MM.1S (cell line): ENCODE measurements around the gene TGFBR3.

ENCODE experiments used
- DNase-seq: peaks from one replicate; pipeline ENCODE4 v3.0.0-alpha.2; 2015
- H2AFZ ChIP-seq: fragments of 300-600 bp; sonication (generic); 2 replicates; pipeline ENCODE4 v1.6.0; 2016; ENCODE audit warnings: antibody characterized with exemption, low read length
- H3F3A ChIP-seq: fragments of 300-600 bp; sonication (generic); 2 replicates; pipeline ENCODE4 v1.6.1; 2016; ENCODE audit warnings: mild to moderate bottlenecking, antibody characterized with exemption, low read length, moderate library complexity, mixed read lengths; ENCODE audit not compliant: insufficient read depth
- H3K27ac ChIP-seq: fragments of 300-600 bp; sonication (generic); 2 replicates; pipeline ENCODE4 v1.5.1; 2016; ENCODE audit warnings: mild to moderate bottlenecking, low read length
- H3K27me3 ChIP-seq: fragments of 300-600 bp; sonication (generic); replicated peaks from 2 replicates; pipeline ENCODE4 v1.6.0; 2016; ENCODE audit warnings: low read length; ENCODE audit not compliant: insufficient read depth
- H3K36me3 ChIP-seq: fragments of 300-600 bp; sonication (generic); replicated peaks from 2 replicates; pipeline ENCODE4 v1.6.1; 2016; ENCODE audit warnings: mild to moderate bottlenecking, low read length, mixed read lengths; ENCODE audit not compliant: insufficient read depth
- H3K4me1 ChIP-seq: fragments of 300-600 bp; sonication (generic); 2 replicates; pipeline ENCODE4 v1.6.1; 2016; ENCODE audit warnings: low read length, mixed read lengths
- H3K4me2 ChIP-seq: fragments of 300-600 bp; sonication (generic); 2 replicates; pipeline ENCODE4 v1.6.0; 2016; ENCODE audit warnings: low read depth, low read length
- H3K4me3 ChIP-seq: fragments of 300-600 bp; sonication (generic); 2 replicates; pipeline ENCODE4 v1.5.1; 2016; ENCODE audit warnings: low read length, mixed read lengths
- H3K79me2 ChIP-seq: fragments of 300-600 bp; sonication (generic); 2 replicates; pipeline ENCODE4 v1.6.1; 2016; ENCODE audit warnings: mixed run types, low read length, mixed read lengths
- H3K9ac ChIP-seq: fragments of 300-600 bp; sonication (generic); 2 replicates; pipeline ENCODE4 v1.6.1; 2016; ENCODE audit warnings: low read length, mixed read lengths
- H3K9me2 ChIP-seq: fragments of 300-600 bp; sonication (generic); replicated peaks from 2 replicates; pipeline ENCODE4 v1.6.1; 2016; ENCODE audit warnings: mild to moderate bottlenecking, low read length, mixed read lengths; ENCODE audit not compliant: insufficient read depth
- H3K9me3 ChIP-seq: fragments of 300-600 bp; sonication (generic); replicated peaks from 2 replicates; pipeline ENCODE4 v1.6.1; 2016; ENCODE audit warnings: mild to moderate bottlenecking, low read length, mixed read lengths; ENCODE audit not compliant: insufficient read depth
- H4K20me1 ChIP-seq: fragments of 300-600 bp; sonication (generic); 2 replicates; pipeline ENCODE4 v1.6.1; 2016; ENCODE audit warnings: mild to moderate bottlenecking, low read length, moderate library complexity, mixed read lengths; ENCODE audit not compliant: insufficient read depth
- EZH2 ChIP-seq: fragments of 300-600 bp; sonication (generic); optimal IDR thresholded peaks from 2 replicates; pipeline ENCODE3; 2017; ENCODE audit warnings: low read depth, mild to moderate bottlenecking, antibody characterized with exemption, low read length, mixed read lengths
- EZH2phosphoT487 ChIP-seq: fragments of 300-600 bp; sonication (generic); IDR thresholded peaks from 2 replicates; pipeline ENCODE4 v1.6.1; 2018; ENCODE audit warnings: antibody characterized with exemption, low read length
- TF ChIP-seq, protein P1 (sequence below): fragments of 300-600 bp; sonication (generic); IDR thresholded peaks from 2 replicates; pipeline ENCODE4 v1.5.1; 2016; ENCODE audit warnings: antibody characterized with exemption, low read length, mixed read lengths

TGFBR3 gene

DNA sequence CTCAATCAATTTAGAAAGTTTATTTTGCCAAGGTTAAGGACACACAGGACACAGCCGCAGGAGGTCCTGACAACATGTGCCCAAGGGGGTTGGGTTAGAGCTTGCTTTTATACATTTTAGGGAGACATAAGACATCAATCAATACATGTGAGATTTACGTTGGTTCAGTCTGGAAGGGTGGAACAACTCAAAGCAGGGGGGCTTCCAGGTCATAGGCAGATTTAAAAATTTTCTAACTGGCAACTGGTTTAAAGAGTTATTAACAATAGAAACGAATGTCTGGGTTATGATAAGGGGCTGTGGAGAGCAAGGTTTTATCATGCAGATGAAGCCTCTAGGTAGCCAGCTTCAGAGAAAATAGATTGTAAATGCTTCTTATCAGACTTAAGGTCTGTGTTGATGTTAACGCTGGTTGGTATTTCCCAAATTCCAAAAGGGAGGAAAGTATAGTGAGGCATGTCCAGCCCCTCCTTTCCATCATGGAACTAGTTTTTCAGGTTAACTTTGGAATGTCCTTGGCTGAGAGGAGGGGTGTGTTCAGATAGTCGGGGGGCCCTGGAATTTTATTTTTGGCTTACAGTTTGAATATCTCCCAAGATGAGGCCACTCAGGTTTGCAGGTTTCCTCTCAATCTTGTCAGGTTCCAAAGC is 31.0 kb upstream of the TGFBR3 start:
- Histone ChIP-seq H3K79me2 (no peaks in the 10 kb centered on the region), H3F3A (no peaks in the 10 kb centered on the region), H2AFZ (no peak overlapping the region), H4K20me1 (no peaks in the 10 kb centered on the region), H3K4me3 (no peak overlapping the region), H3K4me1 (no peaks in the 10 kb centered on the region), H3K27me3 (no peaks in the 10 kb centered on the region), H3K9ac (no peak overlapping the region), H3K27ac (no peak overlapping the region), H3K9me3 (no peaks in the 10 kb centered on the region), H3K36me3 (no peaks in the 10 kb centered on the region), H3K9me2 (no peaks in the 10 kb centered on the region), H3K4me2 (no peak overlapping the region)
- no peak for TF ChIP-seq EZH2phosphoT487
- no peak for TF ChIP-seq EZH2
- TF ChIP-seq, protein P1, sequence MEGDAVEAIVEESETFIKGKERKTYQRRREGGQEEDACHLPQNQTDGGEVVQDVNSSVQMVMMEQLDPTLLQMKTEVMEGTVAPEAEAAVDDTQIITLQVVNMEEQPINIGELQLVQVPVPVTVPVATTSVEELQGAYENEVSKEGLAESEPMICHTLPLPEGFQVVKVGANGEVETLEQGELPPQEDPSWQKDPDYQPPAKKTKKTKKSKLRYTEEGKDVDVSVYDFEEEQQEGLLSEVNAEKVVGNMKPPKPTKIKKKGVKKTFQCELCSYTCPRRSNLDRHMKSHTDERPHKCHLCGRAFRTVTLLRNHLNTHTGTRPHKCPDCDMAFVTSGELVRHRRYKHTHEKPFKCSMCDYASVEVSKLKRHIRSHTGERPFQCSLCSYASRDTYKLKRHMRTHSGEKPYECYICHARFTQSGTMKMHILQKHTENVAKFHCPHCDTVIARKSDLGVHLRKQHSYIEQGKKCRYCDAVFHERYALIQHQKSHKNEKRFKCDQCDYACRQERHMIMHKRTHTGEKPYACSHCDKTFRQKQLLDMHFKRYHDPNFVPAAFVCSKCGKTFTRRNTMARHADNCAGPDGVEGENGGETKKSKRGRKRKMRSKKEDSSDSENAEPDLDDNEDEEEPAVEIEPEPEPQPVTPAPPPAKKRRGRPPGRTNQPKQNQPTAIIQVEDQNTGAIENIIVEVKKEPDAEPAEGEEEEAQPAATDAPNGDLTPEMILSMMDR: no peak
- no peak for DNase-seq

DNA sequence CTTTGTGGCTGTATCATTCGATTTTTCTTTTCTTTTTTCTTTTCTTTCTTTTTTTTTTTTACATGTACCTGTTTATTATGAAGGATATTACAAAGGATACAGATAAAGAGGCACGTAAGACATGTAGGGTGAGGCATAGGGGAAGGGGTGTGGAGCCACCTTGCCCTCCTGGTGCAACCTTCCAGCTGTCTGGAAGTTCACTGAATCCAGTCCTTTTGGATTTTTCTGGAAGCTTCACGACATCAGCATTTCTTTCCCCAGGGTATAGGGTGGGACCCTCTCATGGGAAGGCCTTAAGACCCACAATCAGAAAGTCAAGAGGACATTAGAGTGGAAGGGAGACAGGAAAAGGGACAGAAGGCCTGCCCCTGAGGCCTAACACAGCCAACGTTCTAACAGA is 30.1 kb upstream of the TGFBR3 start:
- TF ChIP-seq, protein P1: no peak
- TF ChIP-seq EZH2 (no peak), EZH2phosphoT487 (no peak)
- no peak overlapping the region for H3K9ac ChIP-seq
- H3K27me3 ChIP-seq: no peaks in the 10 kb centered on the region
- no peak overlapping the region for H3K4me2 ChIP-seq
- no peaks in the 10 kb centered on the region for H3K79me2 ChIP-seq
- no peaks in the 10 kb centered on the region for H3K9me3 ChIP-seq
- H3K27ac ChIP-seq: no peak overlapping the region
- no peak for DNase-seq
- no peaks in the 10 kb centered on the region for H4K20me1 ChIP-seq
- H3K4me3 ChIP-seq: no peak overlapping the region
- H3K4me1 ChIP-seq: no peaks in the 10 kb centered on the region
- no peaks in the 10 kb centered on the region for H3K9me2 ChIP-seq
- no peaks in the 10 kb centered on the region for H3F3A ChIP-seq
- H2AFZ ChIP-seq: no peak overlapping the region
- no peaks in the 10 kb centered on the region for H3K36me3 ChIP-seq

DNA sequence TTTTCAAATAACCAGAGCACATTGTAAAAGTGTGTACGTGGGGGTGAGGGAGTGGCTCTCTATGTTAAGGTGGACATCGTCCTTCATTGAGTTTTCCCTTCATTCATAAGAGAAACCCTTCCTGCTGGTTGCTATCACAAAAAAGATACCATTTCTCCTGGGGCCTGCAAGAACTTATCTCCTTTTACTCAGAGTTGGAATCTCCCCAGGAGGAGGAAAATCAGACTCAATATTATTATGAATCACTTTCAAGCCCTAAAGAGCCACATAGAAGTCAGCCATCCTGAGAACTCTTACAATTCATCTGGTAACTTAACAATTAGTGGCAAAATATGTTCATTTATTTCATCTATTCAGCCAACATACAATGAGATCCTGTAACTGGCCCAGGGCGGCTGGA is 27.1 kb upstream of the TGFBR3 start:
- Histone ChIP-seq H4K20me1 (no peaks in the 10 kb centered on the region), H3K4me2 (no peak overlapping the region), H3K9ac (no peak overlapping the region), H3K27me3 (no peaks in the 10 kb centered on the region), H3K9me2 (no peaks in the 10 kb centered on the region), H3K36me3 (no peaks in the 10 kb centered on the region), H3K79me2 (no peaks in the 10 kb centered on the region), H3K4me1 (no peaks in the 10 kb centered on the region), H2AFZ (no peak overlapping the region), H3F3A (no peaks in the 10 kb centered on the region), H3K27ac (no peak overlapping the region), H3K9me3 (no peaks in the 10 kb centered on the region), H3K4me3 (no peak overlapping the region)
- TF ChIP-seq EZH2phosphoT487: no peak
- TF ChIP-seq, protein P1: no peak
- TF ChIP-seq EZH2: no peak
- no peak for DNase-seq
